Measurements from ENCODE around the gene ACVR1.

The ACVR1 gene

DNA sequence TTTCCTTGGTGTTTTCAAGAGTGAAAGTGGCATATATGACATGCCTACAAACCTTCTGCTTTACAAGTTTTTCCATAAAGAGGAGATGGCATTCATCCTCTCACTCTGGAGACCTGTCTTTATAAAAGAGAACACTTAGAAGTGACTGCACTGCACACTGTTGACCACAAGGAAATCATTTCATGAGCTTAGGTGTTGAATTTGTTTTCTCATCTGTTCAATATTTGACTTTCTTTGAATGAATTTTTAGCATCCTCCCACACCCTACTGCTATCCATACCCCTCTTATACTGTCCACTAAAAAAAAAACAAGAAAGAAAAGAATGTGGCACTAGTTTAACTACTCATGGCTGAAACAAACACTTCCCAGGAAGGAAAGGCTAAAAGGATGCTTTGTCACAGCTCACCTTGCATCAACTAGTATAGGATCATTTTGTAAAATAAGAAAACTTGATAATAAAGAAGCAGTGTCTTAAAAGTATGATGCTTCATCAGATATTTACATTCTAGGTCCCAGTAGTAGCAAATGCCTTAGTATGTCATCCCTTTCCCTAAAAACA, 83.0 kb downstream of the ACVR1 start:
- H3K4me3 ChIP-seq (ENCODE audit: low read depth, low read length), result no peak overlapping the region
- DNase-seq (ENCODE audit: low read depth), result no peak
- TF ChIP-seq, protein P1, sequence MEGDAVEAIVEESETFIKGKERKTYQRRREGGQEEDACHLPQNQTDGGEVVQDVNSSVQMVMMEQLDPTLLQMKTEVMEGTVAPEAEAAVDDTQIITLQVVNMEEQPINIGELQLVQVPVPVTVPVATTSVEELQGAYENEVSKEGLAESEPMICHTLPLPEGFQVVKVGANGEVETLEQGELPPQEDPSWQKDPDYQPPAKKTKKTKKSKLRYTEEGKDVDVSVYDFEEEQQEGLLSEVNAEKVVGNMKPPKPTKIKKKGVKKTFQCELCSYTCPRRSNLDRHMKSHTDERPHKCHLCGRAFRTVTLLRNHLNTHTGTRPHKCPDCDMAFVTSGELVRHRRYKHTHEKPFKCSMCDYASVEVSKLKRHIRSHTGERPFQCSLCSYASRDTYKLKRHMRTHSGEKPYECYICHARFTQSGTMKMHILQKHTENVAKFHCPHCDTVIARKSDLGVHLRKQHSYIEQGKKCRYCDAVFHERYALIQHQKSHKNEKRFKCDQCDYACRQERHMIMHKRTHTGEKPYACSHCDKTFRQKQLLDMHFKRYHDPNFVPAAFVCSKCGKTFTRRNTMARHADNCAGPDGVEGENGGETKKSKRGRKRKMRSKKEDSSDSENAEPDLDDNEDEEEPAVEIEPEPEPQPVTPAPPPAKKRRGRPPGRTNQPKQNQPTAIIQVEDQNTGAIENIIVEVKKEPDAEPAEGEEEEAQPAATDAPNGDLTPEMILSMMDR (IDR thresholded peaks at IDR 0.05; ENCODE audit: control insufficient read depth, extremely low read depth, insufficient read depth), result no peak

DNA sequence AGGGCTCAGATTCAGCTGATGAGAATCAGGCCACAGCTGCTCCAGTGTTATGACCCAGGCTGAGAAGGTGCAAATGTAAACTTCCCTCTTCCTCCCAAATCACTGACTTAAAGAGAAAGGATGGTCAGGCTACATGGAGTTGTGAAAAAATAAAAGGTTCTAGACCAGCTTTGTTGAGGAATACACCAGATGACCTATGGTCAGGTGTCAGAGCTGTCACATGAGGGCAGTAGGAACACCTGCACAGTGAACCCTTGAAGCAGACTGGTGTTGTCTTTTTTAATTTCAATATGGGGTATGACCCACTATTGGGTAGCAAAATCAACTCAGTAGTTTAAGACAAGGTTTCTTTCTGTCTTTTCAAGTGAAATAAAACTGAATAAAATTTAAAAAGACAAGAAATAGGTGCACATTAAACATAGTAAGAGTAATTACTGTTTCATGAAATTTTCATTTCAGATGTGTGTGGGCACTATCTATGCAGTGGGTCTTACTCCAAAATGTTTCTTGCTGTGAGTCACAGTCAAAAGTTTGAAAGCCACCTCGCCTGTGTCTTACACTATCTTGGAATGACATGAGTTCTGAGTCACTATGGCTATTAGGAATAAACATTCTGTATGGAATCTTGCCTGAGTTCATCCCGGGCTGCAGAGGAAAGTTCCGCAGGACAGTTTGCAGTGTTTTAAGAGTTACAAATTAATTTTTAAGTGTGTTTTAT, 83.6 kb downstream of the ACVR1 start:
- TF ChIP-seq, protein P1 (IDR thresholded peaks at IDR 0.05; ENCODE audit: control insufficient read depth, extremely low read depth, insufficient read depth), result no peak
- no peak for DNase-seq (ENCODE audit: low read depth)

DNA sequence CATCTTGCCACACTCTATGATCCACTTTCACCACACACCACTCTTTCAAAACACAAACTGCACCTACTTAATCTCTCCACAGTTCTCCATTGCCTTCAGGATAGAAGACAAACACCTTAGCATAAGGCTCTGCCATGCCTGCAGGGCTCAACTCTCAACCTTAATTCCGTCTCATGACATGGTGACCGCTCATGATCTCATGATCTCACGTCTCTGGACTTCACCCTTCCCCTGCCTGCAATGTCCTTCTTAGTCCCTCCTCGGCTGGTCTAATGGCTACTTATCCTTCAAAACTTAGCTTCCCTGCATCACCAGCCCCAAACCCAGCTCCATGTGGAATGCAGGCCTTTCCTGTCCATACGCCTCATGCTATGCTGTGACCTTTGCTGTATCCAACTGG, 85.3 kb downstream of the ACVR1 start:
- no peak for DNase-seq (ENCODE audit: low read depth)
- H3K4me3 ChIP-seq (ENCODE audit: low read depth, low read length), result no peak overlapping the region
- TF ChIP-seq, protein P1 (IDR thresholded peaks at IDR 0.05; ENCODE audit: control insufficient read depth, extremely low read depth, insufficient read depth), result no peak

More for the DNA sequence above, 83.6 kb downstream of the ACVR1 start:
- H3K4me3 ChIP-seq (ENCODE audit: low read depth, low read length), result no peak overlapping the region

DNA sequence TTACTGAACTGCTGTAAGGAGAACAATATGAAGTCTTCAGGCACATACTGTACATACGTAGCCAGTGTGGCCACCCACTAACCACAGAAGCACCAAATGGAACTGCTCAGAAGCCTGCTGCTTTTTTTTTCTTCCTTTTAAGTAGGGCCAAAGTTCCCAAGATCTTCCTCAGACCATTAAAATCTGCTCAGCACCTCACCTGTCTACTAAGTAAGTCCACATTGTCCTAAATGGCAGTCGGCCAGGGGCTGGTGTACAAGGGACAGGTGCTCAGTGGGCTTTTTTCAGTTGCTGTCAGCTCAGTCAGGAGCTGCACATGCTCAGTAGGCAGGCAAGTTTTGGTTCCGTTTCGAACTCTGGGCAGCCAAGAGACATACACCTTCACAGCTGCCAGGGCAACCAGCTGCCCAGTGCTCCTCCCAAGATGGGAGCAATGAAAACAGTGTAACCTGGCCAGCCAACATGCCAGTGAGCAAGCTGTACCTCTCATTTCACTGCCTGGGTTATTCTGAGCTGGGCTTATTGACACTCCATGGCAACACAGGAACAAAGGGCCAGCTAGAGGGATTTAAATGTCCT, 86.1 kb downstream of the ACVR1 start:
- DNase-seq (ENCODE audit: low read depth), result no peak
- H3K4me3 ChIP-seq (ENCODE audit: low read depth, low read length), result no peak overlapping the region
- TF ChIP-seq, protein P1 (IDR thresholded peaks at IDR 0.05; ENCODE audit: control insufficient read depth, extremely low read depth, insufficient read depth), result no peak

DNA sequence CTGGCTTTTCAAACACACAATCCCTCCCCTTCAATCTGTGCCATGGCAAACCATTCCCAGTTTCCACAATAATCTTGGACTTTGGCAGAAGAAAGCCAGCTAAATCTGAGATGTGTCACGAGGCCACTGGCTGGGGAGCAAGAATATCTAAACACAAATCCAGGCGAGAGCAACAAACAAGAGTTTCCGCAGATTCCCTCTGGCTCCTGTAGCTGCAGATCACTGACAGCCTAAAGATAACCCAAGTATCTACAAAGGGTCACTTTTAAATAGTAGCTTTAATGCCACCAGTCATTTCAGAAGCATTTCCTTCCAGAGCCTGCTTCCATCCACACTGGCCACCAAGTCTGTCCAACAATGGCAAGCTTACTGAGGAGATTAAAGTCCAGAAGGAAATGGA, 86.9 kb downstream of the ACVR1 start:
- TF ChIP-seq, protein P1 (IDR thresholded peaks at IDR 0.05; ENCODE audit: control insufficient read depth, extremely low read depth, insufficient read depth), result no peak
- no peak for DNase-seq (ENCODE audit: low read depth)
- no peak overlapping the region for H3K4me3 ChIP-seq (ENCODE audit: low read depth, low read length)

DNA sequence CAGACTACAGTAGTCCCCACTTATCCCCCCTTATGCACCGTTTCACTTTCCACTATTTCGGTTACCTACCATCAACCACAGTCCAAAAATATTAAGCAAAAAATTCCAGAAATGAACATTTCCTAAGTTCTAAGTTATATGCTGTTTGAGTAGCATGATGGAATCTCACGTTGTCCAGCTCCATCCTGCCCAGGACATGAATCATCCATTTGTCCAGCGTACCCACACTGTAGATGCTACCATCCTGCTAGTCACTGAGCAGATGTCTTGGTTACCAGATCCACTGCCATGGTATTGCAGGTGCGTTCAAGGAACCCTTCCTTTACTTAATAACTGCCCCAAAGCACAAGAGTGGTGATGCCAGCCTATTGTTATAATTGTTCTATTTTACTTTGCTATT, 87.9 kb downstream of the ACVR1 start:
- TF ChIP-seq, protein P1 (IDR thresholded peaks at IDR 0.05; ENCODE audit: control insufficient read depth, extremely low read depth, insufficient read depth), result no peak
- no peak for DNase-seq (ENCODE audit: low read depth)
- no peak overlapping the region for H3K4me3 ChIP-seq (ENCODE audit: low read depth, low read length)

Measured in LNCaP clone FGC (cell line).